Parathyroid adenoma (tissue), 2 donors: ENCODE data around the gene KIF5A.

Experiments used
- H2AFZ ChIP-seq: fragments of 300-600 bp; sonication (generic); one replicate; pipeline ENCODE4 v1.7.0; 2017; ENCODE audit warnings: antibody characterized with exemption, mild to moderate bottlenecking
- H3K27ac ChIP-seq: fragments of 300-600 bp; sonication (generic); one replicate; pipeline ENCODE4 v1.7.0; 2017
- H3K27me3 ChIP-seq: fragments of 300-600 bp; sonication (generic); one replicate; pipeline ENCODE4 v1.7.0; 2017; ENCODE audit warnings: low read length; ENCODE audit not compliant: control insufficient read depth, insufficient read depth
- H3K36me3 ChIP-seq: fragments of 300-600 bp; sonication (generic); one replicate; pipeline ENCODE4 v1.7.0; 2017; ENCODE audit warnings: low read length; ENCODE audit not compliant: control insufficient read depth, insufficient read depth
- H3K4me1 ChIP-seq: fragments of 300-600 bp; sonication (generic); one replicate; pipeline ENCODE4 v1.7.0; 2017; ENCODE audit warnings: control low read depth
- H3K4me2 ChIP-seq: fragments of 300-600 bp; sonication (generic); one replicate; pipeline ENCODE4 v1.7.0; 2017; ENCODE audit warnings: low read length
- H3K4me3 ChIP-seq: fragments of 300-600 bp; sonication (generic); one replicate; pipeline ENCODE4 v1.7.0; 2017; ENCODE audit warnings: low read depth, low read length
- H3K79me2 ChIP-seq: fragments of 300-600 bp; sonication (generic); one replicate; pipeline ENCODE4 v1.7.0; 2017; ENCODE audit warnings: control low read depth
- H3K9ac ChIP-seq: fragments of 300-600 bp; sonication (generic); one replicate; pipeline ENCODE4 v1.7.0; 2017; ENCODE audit warnings: mild to moderate bottlenecking
- H3K9me3 ChIP-seq: fragments of 300-600 bp; sonication (generic); one replicate; pipeline ENCODE4 v1.7.0; 2017; ENCODE audit warnings: low read length; ENCODE audit not compliant: control insufficient read depth
- CTCF ChIP-seq: fragments of 300-600 bp; sonication (generic); IDR thresholded peaks from one replicate; pipeline ENCODE4 v1.7.0; 2017; ENCODE audit warnings: antibody characterized with exemption, mild to moderate bottlenecking
- donor health status: primary hyperparathyroidism.

The KIF5A gene

GRCh38 chr12:57607958-57608663 is 58.3 kb downstream of the KIF5A start:
- no peak overlapping the region for H3K4me3 ChIP-seq
- no peak for TF ChIP-seq CTCF
- H3K4me2 ChIP-seq = no peak overlapping the region
- no peaks in the 10 kb centered on the region for H3K9me3 ChIP-seq
- H3K27ac ChIP-seq = no peak overlapping the region
- H2AFZ ChIP-seq = no peak overlapping the region
- no peaks in the 10 kb centered on the region for H3K27me3 ChIP-seq
- H3K9ac ChIP-seq = no peak overlapping the region
- no peaks in the 10 kb centered on the region for H3K36me3 ChIP-seq
- no peaks in the 10 kb centered on the region for H3K79me2 ChIP-seq
- peaks cover 16% of the 10 kb centered on the region for H3K4me1 ChIP-seq

- Histone ChIP-seq H3K27me3 (no peaks in the 10 kb centered on the region), H2AFZ (no peak overlapping the region), H3K4me1 (peaks cover 5% of the 10 kb centered on the region)
Measured at GRCh38 chr12:57609101-57609780, 59.4 kb downstream of the KIF5A start.

DNA sequence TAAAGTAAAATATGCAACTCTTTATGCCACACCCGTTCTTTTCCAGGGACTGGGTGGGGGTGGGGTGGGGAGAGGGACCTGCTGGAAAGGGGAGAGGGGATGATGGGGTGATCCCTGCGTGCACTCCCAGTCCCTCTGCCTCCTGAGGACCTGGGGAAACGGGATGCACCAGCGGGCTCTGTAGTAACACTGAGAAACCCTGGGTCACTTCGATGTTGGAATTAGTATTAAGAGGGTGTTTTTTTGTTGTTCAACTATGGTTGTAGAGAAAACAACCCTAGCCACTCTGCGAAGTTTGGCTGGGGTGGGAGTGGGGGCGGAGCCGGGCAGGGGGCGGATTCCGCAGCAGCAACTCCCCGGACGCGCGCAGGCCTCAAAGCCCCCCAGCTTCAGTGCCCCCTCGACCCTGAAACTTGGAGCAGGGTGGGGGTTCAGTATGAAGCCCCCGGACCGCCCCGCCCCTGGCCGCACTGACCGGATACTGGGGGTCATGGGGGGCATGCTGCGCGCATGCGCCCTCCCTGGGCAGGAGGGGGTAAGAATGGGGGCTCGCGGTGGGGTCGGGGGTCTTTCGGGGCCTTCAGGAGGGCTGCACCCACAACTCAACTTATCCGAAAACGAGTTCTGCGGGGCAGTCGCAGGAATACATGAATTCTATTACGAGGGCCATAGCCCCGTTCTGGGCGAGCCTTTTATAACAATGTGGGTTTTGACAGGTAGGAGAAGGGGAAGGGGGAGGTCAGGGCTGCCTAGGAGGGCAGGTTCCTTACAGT is 60.1 kb downstream of the KIF5A start:
- Histone ChIP-seq H3K4me1 (peaks cover 3% of the 10 kb centered on the region), H3K79me2 (no peaks in the 10 kb centered on the region), H3K36me3 (no peaks in the 10 kb centered on the region), H3K27me3 (no peaks in the 10 kb centered on the region), H3K9ac (no peak overlapping the region), H3K4me2 (no peak overlapping the region), H3K4me3 (peak overlapping the region; percentile 65), H2AFZ (peak overlapping the region; percentile 34), H3K9me3 (no peaks in the 10 kb centered on the region), H3K27ac (peak overlapping the region; percentile 17)
- no peak for TF ChIP-seq CTCF

More at GRCh38 chr12:57609101-57609780, 59.4 kb downstream of the KIF5A start:
- Histone ChIP-seq H3K9me3 (no peaks in the 10 kb centered on the region), H3K4me2 (no peak overlapping the region), H3K36me3 (no peaks in the 10 kb centered on the region), H3K27ac (no peak overlapping the region), H3K4me3 (no peak overlapping the region), H3K79me2 (no peaks in the 10 kb centered on the region), H3K9ac (no peak overlapping the region)
- no peak for TF ChIP-seq CTCF

DNA sequence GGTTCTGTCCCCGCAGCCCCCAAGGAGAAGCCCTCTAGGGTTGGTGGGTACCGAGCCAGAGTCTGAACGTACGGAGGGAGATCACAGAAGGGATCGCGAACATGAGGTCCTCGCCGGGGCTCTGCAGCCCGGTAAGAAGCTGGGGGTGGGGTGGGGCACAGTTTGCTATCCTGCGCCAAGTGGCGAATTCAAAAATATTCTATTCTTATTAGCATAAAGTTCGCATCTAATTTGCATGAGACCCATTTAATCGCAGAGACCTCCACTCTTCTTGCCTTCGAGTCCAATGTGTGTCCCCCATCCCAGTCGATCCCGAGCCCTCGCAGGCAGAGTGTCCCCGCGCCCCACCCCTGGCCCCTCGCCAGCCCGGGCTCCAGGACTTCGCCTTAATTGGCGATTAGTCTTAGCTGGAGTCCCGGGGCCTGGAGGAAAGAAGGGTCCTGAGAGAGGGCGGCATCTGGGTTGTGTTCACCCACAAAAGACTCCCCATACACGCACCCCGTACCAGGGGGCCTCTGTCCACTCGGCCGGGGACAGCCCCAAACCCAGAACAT is 60.8 kb downstream of the KIF5A start:
- TF ChIP-seq CTCF = no peak
- H3K79me2 ChIP-seq = no peaks in the 10 kb centered on the region
- no peak overlapping the region for H3K9ac ChIP-seq
- no peaks in the 10 kb centered on the region for H3K27me3 ChIP-seq
- H3K27ac ChIP-seq = peak overlapping the region; percentile 17
- no peaks in the 10 kb centered on the region for H3K9me3 ChIP-seq
- H3K4me2 ChIP-seq = peak overlapping the region; percentile 79
- H2AFZ ChIP-seq = peak overlapping the region; percentile 90
- H3K4me1 ChIP-seq = peaks cover 3% of the 10 kb centered on the region
- no peaks in the 10 kb centered on the region for H3K36me3 ChIP-seq
- peak overlapping the region; percentile 65 for H3K4me3 ChIP-seq
